IPS-18a (cell line): Measurements from ENCODE around the gene NOVA2.

Experiments
- H3K27ac ChIP-seq: one replicate; pipeline ENCODE4 v1.5.1; 2013; ENCODE audit warnings: low read length
- H3K27me3 ChIP-seq: one replicate; pipeline ENCODE4 v1.6.1; 2013; ENCODE audit warnings: mild to moderate bottlenecking, low read length; ENCODE audit not compliant: control insufficient read depth, insufficient read depth
- H3K36me3 ChIP-seq: one replicate; pipeline ENCODE4 v1.6.1; 2013; ENCODE audit warnings: low read depth, low read length; ENCODE audit not compliant: control insufficient read depth
- H3K4me1 ChIP-seq: one replicate; pipeline ENCODE4 v1.6.1; 2013; ENCODE audit warnings: low read depth, low read length; ENCODE audit not compliant: control insufficient read depth
- H3K4me3 ChIP-seq: one replicate; pipeline ENCODE4 v1.5.1; 2013; ENCODE audit warnings: low read length
- H3K9ac ChIP-seq: one replicate; pipeline ENCODE4 v1.6.1; 2013; ENCODE audit warnings: mild to moderate bottlenecking, low read length, moderate library complexity
- H3K9me3 ChIP-seq: one replicate; pipeline ENCODE4 v1.6.1; 2013; ENCODE audit warnings: low read depth, low read length; ENCODE audit not compliant: control insufficient read depth

The NOVA2 gene

DNA sequence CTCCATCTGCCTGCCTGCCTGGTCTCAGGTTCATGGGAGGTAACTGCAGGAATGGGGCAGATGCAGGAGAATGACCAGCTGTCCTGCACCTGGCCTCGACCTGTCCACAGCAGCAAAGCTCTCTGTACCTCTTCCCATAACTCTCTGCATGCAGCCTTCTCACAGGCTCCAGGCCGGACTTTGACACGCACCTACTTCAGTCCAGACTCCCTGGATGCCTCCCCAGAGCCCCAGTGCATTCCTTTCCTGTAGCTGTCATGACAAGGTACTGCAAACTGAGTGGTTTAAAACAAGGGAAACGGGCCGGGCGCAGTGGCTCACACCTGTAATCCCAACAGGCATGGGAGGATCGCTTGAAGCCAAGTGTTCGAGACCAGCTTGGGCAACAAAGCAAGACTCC, 62.4 kb downstream of the NOVA2 start:
- Histone ChIP-seq H3K9ac (no peak overlapping the region), H3K27me3 (no peaks in the 10 kb centered on the region), H3K4me3 (no peak overlapping the region), H3K27ac (no peak overlapping the region), H3K4me1 (no peaks in the 10 kb centered on the region), H3K36me3 (no peaks in the 10 kb centered on the region), H3K9me3 (no peaks in the 10 kb centered on the region)

DNA sequence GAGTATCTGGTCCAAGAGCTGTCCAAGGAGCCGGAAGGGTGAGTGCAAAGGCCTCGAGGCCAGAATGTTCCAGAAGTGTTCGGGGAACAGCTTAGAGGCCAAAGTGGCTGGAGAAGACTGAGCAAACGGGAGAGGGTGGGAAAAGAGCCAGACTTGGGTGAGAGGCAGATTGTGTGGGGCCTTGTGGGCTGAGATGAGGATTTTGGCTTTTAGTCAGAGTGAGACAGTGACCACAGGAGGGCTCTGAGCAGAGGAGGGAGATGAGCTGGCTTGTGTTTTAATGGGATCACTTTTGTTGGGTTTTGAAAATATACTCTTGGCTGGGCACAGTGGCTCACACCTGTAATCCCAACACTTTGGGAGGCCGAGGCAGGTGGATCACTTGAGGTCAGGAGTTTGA, 64.7 kb downstream of the NOVA2 start:
- Histone ChIP-seq H3K27me3 (no peaks in the 10 kb centered on the region), H3K9ac (no peak overlapping the region), H3K27ac (no peak overlapping the region), H3K36me3 (no peaks in the 10 kb centered on the region), H3K4me1 (no peaks in the 10 kb centered on the region), H3K9me3 (no peaks in the 10 kb centered on the region), H3K4me3 (no peak overlapping the region)

DNA sequence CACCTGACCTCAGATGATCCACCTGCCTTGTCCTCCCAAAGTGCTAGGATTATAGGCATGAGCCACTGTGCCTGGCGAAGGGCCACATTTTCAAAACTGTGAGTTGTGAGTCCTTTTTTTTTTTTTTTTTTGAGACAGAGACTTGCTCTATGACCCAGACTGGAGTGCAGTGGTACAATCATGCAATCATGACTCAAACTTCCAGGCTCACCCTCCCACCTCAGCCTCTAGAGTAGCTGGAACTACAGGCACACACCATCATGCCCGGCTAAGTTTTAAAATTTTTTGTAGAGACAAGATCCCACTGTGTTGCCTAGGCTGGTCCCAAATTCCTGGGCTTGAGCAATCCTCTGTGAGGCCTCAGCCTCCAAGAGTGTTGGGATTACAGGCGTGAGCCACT, 67.4 kb downstream of the NOVA2 start:
- Histone ChIP-seq H3K4me1 (no peaks in the 10 kb centered on the region), H3K9me3 (no peaks in the 10 kb centered on the region), H3K9ac (no peak overlapping the region), H3K27ac (no peak overlapping the region), H3K4me3 (no peak overlapping the region), H3K36me3 (no peaks in the 10 kb centered on the region), H3K27me3 (peaks cover 9% of the 10 kb centered on the region)

DNA sequence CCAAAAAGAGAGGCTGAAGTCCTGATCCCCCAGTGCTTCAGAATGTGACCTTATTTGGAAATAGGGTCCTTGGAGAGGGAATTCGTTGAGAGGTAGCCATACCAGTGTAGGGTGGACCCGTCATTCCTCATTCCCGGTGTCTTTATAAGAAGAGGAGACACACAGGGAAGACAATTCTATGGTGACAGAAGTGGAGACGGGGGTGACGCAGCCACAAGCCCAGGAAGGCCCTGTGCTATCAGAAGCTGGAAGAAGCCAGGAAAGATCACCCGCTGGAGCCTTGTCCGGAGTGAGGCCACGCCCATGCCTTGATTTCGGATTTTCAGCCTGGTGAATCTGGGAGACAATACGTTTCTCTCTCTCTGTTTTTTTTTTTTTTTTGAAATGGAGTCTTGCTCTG, 68.7 kb downstream of the NOVA2 start:
- H3K4me1 ChIP-seq: no peaks in the 10 kb centered on the region
- H3K36me3 ChIP-seq: no peaks in the 10 kb centered on the region
- no peak overlapping the region for H3K9ac ChIP-seq

DNA sequence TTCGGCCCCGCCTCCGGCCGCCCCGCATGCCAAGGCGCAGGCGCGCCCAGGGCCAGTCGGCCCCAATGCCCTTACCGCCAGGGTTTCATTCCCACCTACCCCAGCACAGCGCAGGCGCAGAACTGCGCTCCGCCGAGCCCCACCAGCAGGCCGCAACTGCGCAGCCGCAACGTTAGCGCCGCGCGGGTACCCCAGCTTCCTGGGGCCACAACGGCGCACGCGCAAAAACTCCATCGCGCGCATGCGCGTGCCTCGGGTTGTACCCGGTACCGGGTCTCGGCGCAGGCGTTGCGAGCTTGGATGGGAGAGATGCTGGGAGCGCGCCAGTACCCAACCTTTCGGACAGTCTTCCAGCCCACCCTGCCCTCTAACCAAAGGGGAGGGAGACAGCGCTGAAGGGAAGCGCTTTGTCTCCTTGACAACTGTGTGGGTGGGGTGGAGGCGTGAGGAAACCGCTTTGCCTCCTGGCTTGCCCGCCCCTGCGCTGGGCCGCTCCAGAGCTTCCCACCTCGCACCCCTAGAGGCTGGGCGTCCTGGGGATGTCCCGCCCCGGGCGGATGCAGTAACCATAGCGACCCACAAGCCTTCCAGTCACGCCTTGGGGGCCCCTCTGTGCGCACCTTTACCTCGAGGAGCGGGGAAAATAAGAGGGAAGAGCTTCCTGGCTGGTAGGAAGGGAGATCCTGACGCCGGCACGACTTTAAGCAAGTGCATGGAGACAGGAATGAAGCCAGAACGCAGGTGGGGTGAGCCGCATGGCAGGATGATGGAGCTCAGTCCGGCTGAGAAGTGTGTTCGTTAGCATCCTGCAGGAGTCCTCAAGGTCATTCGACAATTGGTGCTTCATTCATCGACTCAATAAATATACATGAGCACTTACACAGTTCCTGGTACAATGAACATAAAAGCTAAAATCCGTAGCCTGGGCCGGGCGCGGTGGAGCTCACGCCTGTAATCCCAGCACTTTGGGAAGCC, 70.7 kb downstream of the NOVA2 start:
- H3K27ac ChIP-seq: no peak overlapping the region

More for the DNA sequence above, 68.7 kb downstream of the NOVA2 start:
- Histone ChIP-seq H3K9me3 (no peaks in the 10 kb centered on the region), H3K4me3 (no peak overlapping the region), H3K27ac (no peak overlapping the region), H3K27me3 (peaks cover 22% of the 10 kb centered on the region)

DNA sequence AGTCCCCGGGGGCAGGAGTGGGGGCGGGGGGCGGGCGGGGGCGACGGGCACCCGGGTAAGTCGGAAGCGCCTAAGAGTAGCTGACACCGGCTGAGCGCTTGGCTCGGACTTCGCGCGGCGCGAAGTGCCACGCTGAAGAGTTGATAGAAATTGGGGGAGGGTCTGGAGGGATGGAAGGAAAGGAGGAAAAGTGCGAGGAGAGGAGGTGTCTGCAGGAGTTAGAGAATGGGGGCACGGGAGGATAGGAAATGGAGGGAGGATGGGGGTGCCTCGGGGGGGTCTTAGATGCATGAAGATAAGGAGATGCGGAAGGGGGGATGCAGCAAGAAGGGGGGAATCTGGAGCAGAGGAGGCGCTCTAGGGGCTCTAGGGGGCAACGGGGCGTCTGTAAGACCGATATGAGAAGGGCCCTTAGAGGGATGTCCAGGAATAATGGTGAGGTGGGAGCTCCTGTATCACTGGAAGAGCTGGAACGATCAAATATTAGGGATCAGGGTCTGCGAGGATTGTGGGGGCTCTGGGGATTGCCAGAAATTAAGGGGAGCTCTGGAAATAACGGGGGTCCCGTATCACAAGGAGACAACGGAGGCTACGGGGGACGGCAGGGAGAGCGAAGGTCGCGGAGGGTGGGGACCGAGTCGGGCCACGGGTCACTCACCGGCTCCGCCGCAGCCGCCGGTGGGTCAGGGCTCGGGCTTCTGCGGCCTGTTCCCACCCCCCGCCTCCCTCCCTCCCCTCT, 71.6 kb downstream of the NOVA2 start, which contains the start of gene MYPOP:
TSS of gene MYPOP (minus strand) at position 702 of the 739 bp plus-strand sequence. CDS start 840 bp downstream, outside the sequence.
- Histone ChIP-seq H3K36me3 (peaks cover 4% of the 10 kb centered on the region), H3K9me3 (no peaks in the 10 kb centered on the region), H3K27ac (no peak within 1 kb of the TSS), H3K9ac (peak within 1 kb of the TSS; percentile 50), H3K27me3 (peaks cover 23% of the 10 kb centered on the region), H3K4me1 (no peaks in the 10 kb centered on the region), H3K4me3 (peak within 1 kb of the TSS; percentile 77)

More for the DNA sequence above, 70.7 kb downstream of the NOVA2 start:
- Histone ChIP-seq H3K27me3 (peaks cover 23% of the 10 kb centered on the region), H3K9me3 (no peaks in the 10 kb centered on the region), H3K9ac (peak overlapping the region; percentile 50), H3K4me3 (peak overlapping the region; percentile 77), H3K36me3 (peaks cover 4% of the 10 kb centered on the region), H3K4me1 (no peaks in the 10 kb centered on the region)

DNA sequence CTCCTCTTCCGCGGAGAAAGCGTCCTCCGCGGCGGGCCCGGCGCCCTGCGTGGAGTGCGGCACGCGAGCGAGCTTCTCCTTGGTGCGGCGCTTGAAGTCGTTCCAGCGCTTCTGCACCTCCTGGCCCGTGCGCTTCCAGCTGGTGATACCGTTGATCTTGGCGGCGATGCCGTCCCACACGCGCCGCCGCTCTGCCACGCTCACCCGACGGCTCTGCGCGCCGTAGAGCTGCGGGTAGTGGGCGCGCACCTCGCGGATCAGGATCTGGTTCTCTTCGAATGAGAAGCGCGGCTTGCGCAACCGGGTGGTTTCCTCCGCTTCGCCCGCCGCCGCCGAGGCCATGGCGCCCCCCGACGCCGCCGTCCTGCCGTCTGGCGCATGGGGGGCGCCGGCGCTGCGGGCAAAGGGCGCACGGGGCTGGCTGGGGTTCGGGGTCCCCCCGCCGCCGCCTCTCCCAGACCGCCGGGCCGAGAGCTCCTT, 72.2 kb downstream of the NOVA2 start:
- no peak overlapping the region for H3K9ac ChIP-seq

GRCh38 chr19:45900738-45901431, 72.8 kb downstream of the NOVA2 start:
- Histone ChIP-seq H3K9me3 (no peaks in the 10 kb centered on the region), H3K27me3 (peaks cover 23% of the 10 kb centered on the region), H3K27ac (no peak overlapping the region), H3K4me1 (no peaks in the 10 kb centered on the region), H3K9ac (no peak overlapping the region), H3K4me3 (peak overlapping the region; percentile 77), H3K36me3 (peaks cover 4% of the 10 kb centered on the region)

More for the DNA sequence above, 72.2 kb downstream of the NOVA2 start:
- H3K27ac ChIP-seq: no peak overlapping the region
- H3K27me3 ChIP-seq: peaks cover 23% of the 10 kb centered on the region
- no peaks in the 10 kb centered on the region for H3K9me3 ChIP-seq
- peak overlapping the region; percentile 77 for H3K4me3 ChIP-seq
- H3K4me1 ChIP-seq: no peaks in the 10 kb centered on the region
- H3K36me3 ChIP-seq: peaks cover 4% of the 10 kb centered on the region

GRCh38 chr19:45899919-45900589, 73.6 kb downstream of the NOVA2 start:
- no peak overlapping the region for H3K27ac ChIP-seq
- no peak overlapping the region for H3K9ac ChIP-seq
- H3K9me3 ChIP-seq: no peaks in the 10 kb centered on the region
- H3K4me3 ChIP-seq: no peak overlapping the region
- peaks cover 23% of the 10 kb centered on the region for H3K27me3 ChIP-seq
- peaks cover 4% of the 10 kb centered on the region for H3K36me3 ChIP-seq
- H3K4me1 ChIP-seq: no peaks in the 10 kb centered on the region

DNA sequence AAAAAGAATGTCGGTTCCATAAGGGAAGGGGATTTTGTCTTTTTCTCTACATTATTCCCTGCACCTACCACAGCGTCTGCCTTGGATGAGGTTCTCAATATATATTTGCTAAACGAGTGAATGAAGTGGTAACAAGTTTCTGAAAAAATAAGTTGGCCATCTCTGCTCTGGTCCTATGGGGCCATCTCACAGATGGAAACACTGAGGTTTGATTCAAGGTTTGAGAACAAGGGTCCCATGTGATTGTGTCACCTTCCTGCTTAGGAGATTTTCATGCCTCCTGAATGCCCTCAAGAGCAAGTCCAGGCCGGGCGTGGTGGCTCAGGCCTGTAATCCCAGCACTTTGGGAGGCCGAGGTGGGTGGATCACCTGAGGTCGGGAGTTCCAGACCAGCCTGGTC, 74.4 kb downstream of the NOVA2 start:
- Histone ChIP-seq H3K4me1 (no peaks in the 10 kb centered on the region), H3K27me3 (peaks cover 23% of the 10 kb centered on the region), H3K4me3 (no peak overlapping the region), H3K9me3 (no peaks in the 10 kb centered on the region), H3K36me3 (peaks cover 4% of the 10 kb centered on the region), H3K27ac (no peak overlapping the region), H3K9ac (no peak overlapping the region)
